ENCODE data around the gene WNT3A.

Gene WNT3A

GRCh38 chr1:228072658-228073043, 65.9 kb downstream of the WNT3A start:
- peaks cover 99% of the 10 kb centered on the region for H3K27me3 ChIP-seq (ENCODE audit: control insufficient read depth, insufficient read depth, low read length)
- no peaks in the 10 kb centered on the region for H3K36me3 ChIP-seq (ENCODE audit: control insufficient read depth, low read depth, low read length)
- no peak overlapping the region for H3K4me3 ChIP-seq (ENCODE audit: low read length)
- no peaks in the 10 kb centered on the region for H3K4me1 ChIP-seq (ENCODE audit: control insufficient read depth, low read depth, low read length)
- H3K27ac ChIP-seq (ENCODE audit: low read length), result no peak overlapping the region
- no peaks in the 10 kb centered on the region for H3K9me3 ChIP-seq (ENCODE audit: control insufficient read depth, low read depth, low read length)
- H3K9ac ChIP-seq (ENCODE audit: low read length), result no peak overlapping the region

- H3K27ac ChIP-seq (ENCODE audit: low read length), result no peak overlapping the region
- H3K4me3 ChIP-seq (ENCODE audit: low read length), result no peak overlapping the region
- no peak overlapping the region for H3K9ac ChIP-seq (ENCODE audit: low read length)
- no peaks in the 10 kb centered on the region for H3K4me1 ChIP-seq (ENCODE audit: control insufficient read depth, low read depth, low read length)
- no peaks in the 10 kb centered on the region for H3K36me3 ChIP-seq (ENCODE audit: control insufficient read depth, low read depth, low read length)
- H3K9me3 ChIP-seq (ENCODE audit: control insufficient read depth, low read depth, low read length), result no peaks in the 10 kb centered on the region
- H3K27me3 ChIP-seq (ENCODE audit: control insufficient read depth, insufficient read depth, low read length), result peaks cover 97% of the 10 kb centered on the region
Measured at GRCh38 chr1:228073061-228073856, 66.5 kb downstream of the WNT3A start.

- Histone ChIP-seq H3K4me3 (ENCODE audit: low read length) (no peak overlapping the region), H3K27ac (ENCODE audit: low read length) (no peak overlapping the region), H3K27me3 (ENCODE audit: control insufficient read depth, insufficient read depth, low read length) (peaks cover 89% of the 10 kb centered on the region)
Measured at GRCh38 chr1:228073857-228074545, 67.2 kb downstream of the WNT3A start.

GRCh38 chr1:228074954-228075730, 68.3 kb downstream of the WNT3A start:
- H3K27me3 ChIP-seq (ENCODE audit: control insufficient read depth, insufficient read depth, low read length), result peaks cover 78% of the 10 kb centered on the region
- no peaks in the 10 kb centered on the region for H3K36me3 ChIP-seq (ENCODE audit: control insufficient read depth, low read depth, low read length)
- H3K4me3 ChIP-seq (ENCODE audit: low read length), result no peak overlapping the region
- H3K4me1 ChIP-seq (ENCODE audit: control insufficient read depth, low read depth, low read length), result peaks cover 5% of the 10 kb centered on the region
- no peak overlapping the region for H3K27ac ChIP-seq (ENCODE audit: low read length)
- H3K9ac ChIP-seq (ENCODE audit: low read length), result no peak overlapping the region
- no peaks in the 10 kb centered on the region for H3K9me3 ChIP-seq (ENCODE audit: control insufficient read depth, low read depth, low read length)

More at GRCh38 chr1:228073857-228074545, 67.2 kb downstream of the WNT3A start:
- Histone ChIP-seq H3K36me3 (ENCODE audit: control insufficient read depth, low read depth, low read length) (no peaks in the 10 kb centered on the region), H3K9ac (ENCODE audit: low read length) (no peak overlapping the region), H3K9me3 (ENCODE audit: control insufficient read depth, low read depth, low read length) (no peaks in the 10 kb centered on the region), H3K4me1 (ENCODE audit: control insufficient read depth, low read depth, low read length) (peaks cover 4% of the 10 kb centered on the region)

DNA sequence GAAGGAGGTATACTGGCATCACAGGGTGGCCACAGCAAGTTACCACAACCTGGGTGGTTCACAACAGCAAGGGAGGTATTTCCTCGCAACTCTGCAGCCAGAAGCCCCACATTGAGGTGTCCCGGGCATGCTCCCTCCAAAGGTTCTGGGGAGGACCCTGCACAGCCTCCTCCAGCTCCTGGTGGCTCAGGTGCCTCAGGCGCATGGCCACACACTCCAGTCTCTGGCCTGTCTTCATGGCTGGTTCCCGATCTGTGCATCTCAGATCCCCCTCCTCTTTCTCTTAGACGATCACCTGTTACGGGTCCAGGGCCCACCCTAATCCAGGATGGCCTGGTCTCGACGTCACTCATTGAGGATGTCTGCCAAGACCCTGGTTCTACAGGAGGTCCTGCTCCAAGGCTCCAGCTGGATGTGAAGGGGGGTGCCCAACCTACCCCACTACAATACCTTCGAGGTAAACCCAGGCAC, 69.0 kb downstream of the WNT3A start:
- H3K9ac ChIP-seq (ENCODE audit: low read length), result no peak overlapping the region
- no peak overlapping the region for H3K4me3 ChIP-seq (ENCODE audit: low read length)
- H3K27ac ChIP-seq (ENCODE audit: low read length), result no peak overlapping the region
- H3K27me3 ChIP-seq (ENCODE audit: control insufficient read depth, insufficient read depth, low read length), result peaks cover 71% of the 10 kb centered on the region
- H3K36me3 ChIP-seq (ENCODE audit: control insufficient read depth, low read depth, low read length), result no peaks in the 10 kb centered on the region
- no peaks in the 10 kb centered on the region for H3K9me3 ChIP-seq (ENCODE audit: control insufficient read depth, low read depth, low read length)
- H3K4me1 ChIP-seq (ENCODE audit: control insufficient read depth, low read depth, low read length), result peaks cover 5% of the 10 kb centered on the region

DNA sequence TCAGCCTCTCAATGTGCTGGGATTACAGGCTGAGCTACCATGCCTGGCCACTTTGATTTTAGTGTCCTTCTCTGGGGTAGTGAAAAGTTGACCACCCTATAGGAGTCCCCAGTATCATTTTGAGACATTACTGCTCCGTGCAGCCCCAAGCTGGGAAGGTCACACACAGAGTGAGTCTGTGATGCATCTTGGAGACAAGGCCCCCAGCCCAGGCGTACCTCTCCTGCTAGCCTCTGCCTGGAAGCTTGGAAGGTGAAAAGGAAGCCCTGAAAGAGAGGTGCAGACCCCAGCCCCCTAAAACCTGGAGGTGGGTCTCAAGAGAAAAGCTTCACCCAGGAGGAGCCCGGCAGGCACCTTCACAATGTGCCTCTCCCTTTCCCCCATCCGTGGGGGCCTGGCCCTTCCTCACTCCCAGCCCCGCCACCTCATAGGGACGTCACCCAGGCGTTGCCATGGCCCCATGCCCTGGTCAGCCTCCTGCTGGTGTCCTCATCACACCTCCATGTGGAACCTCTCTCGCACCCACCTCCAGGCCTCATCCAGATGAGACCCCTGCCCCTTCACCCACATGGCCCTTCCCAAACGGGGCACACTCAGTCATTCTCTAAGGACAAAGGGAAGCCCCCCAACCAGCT, 70.1 kb downstream of the WNT3A start:
- Histone ChIP-seq H3K4me1 (ENCODE audit: control insufficient read depth, low read depth, low read length) (peaks cover 5% of the 10 kb centered on the region), H3K9me3 (ENCODE audit: control insufficient read depth, low read depth, low read length) (no peaks in the 10 kb centered on the region), H3K27ac (ENCODE audit: low read length) (no peak overlapping the region), H3K9ac (ENCODE audit: low read length) (no peak overlapping the region), H3K27me3 (ENCODE audit: control insufficient read depth, insufficient read depth, low read length) (peaks cover 60% of the 10 kb centered on the region), H3K4me3 (ENCODE audit: low read length) (no peak overlapping the region), H3K36me3 (ENCODE audit: control insufficient read depth, low read depth, low read length) (no peaks in the 10 kb centered on the region)

DNA sequence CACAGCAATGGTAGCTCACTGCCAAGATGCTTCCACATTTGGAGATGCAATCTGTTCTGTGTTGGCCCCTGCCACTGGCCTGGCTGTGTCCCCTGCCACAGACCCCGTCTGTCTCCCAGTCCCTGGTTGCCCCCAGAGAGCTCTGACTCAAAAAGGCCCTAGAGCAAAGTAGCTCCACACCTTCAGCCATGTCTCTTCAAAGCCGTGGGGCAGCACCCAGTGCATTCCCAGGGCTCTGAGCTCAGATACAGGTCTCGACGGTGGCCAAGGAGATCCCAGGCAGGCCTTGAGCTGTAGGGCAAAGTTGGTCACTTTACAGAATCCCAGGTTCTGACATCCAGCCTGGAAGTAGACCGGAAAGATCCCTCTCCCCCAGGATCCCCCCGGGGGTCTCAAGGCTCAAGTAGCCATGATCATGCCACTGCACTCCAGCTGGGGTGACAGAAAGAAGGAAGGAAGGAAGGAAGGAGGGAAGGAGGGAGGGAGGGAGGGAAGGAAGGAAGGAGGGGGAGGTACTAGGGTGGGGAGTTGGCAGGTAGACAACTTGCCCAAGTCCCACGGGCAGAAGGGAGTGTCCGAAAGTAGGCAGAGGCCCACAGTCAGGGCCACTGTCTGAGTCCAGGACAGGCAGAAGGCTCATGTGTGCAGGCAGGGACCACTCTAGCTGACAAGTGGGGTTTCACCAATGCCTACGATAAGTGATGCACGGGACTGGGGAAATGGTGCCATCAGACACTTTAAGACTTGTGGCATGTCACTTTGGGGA, 71.0 kb downstream of the WNT3A start:
- peaks cover 52% of the 10 kb centered on the region for H3K27me3 ChIP-seq (ENCODE audit: control insufficient read depth, insufficient read depth, low read length)
- H3K4me1 ChIP-seq (ENCODE audit: control insufficient read depth, low read depth, low read length), result peaks cover 5% of the 10 kb centered on the region
- H3K27ac ChIP-seq (ENCODE audit: low read length), result no peak overlapping the region
- no peaks in the 10 kb centered on the region for H3K9me3 ChIP-seq (ENCODE audit: control insufficient read depth, low read depth, low read length)
- H3K9ac ChIP-seq (ENCODE audit: low read length), result no peak overlapping the region
- H3K36me3 ChIP-seq (ENCODE audit: control insufficient read depth, low read depth, low read length), result no peaks in the 10 kb centered on the region
- no peak overlapping the region for H3K4me3 ChIP-seq (ENCODE audit: low read length)

DNA sequence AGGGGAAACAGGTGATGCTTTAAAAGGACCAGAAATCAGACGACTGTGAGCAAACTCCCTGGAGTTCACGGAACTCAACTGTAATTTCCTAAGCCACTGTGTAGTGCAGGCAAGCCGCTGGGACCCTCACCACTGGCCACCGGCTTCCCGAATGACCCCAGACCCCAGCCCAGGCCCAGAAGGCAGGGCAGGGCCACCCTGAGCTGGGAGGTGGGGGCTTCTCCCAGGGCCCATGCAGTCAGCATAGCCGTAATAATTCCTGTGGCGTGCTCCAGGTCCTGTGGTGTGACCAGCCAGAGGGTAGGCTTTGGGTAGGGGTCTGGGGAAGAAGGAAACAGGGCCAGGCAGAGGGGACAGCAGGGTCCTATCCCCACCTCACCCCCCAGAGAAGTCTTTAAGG, 72.2 kb downstream of the WNT3A start:
- Histone ChIP-seq H3K9me3 (ENCODE audit: control insufficient read depth, low read depth, low read length) (no peaks in the 10 kb centered on the region), H3K27me3 (ENCODE audit: control insufficient read depth, insufficient read depth, low read length) (peaks cover 39% of the 10 kb centered on the region), H3K4me3 (ENCODE audit: low read length) (no peak overlapping the region), H3K27ac (ENCODE audit: low read length) (no peak overlapping the region), H3K4me1 (ENCODE audit: control insufficient read depth, low read depth, low read length) (peaks cover 6% of the 10 kb centered on the region), H3K9ac (ENCODE audit: low read length) (no peak overlapping the region), H3K36me3 (ENCODE audit: control insufficient read depth, low read depth, low read length) (no peaks in the 10 kb centered on the region)

DNA sequence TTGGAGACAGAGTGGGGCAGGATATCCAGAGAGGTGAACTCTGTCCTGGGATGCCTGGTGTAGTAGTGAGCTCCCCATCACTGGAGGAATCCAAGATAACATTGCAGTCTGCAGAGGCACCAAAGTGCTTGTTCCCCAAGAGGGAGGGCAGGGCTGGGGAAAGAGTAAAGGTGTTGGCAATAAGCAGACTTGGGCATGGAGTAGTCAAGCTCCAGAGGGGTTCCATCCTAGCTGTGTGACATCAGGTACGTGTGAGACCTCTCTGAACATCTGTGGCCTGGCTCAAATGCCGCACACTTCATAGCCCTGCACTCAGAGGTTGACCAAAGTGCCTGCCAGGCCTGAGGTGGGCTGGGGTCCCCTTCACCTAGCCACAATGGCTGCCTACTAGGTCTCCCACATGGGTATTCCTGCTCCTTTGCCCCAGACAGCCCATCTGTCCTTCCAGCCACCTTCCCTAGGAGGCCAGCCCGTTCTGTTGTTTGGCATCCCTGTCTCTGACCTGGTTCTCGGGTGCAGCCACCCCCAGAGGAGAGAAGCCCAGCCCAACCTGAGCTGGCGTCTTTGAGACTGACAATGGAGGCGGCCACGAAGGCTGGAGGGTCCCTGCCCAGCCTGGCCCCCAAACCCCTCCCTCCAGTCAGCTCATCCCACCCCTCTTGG, 72.9 kb downstream of the WNT3A start:
- Histone ChIP-seq H3K36me3 (ENCODE audit: control insufficient read depth, low read depth, low read length) (no peaks in the 10 kb centered on the region), H3K4me1 (ENCODE audit: control insufficient read depth, low read depth, low read length) (peaks cover 13% of the 10 kb centered on the region), H3K4me3 (ENCODE audit: low read length) (no peak overlapping the region)

DNA sequence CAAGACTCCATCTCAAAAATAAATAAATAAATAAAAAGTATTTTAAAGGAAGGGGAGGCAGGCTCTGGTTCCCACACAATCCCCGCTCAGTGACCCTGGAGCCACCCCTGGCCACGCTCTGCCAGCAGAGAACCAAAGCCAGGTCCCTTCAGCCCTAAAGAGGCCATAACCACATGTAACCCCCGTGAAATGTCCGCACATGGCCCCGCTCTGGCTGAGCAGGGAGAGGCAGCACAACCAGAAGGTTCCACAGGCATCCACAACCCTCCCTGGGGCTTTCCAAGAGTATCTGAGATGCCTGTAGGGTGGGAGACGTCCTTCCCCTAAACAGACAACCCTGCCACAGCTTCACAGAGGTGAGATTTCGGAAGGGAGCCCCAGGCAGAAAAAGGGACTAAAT, 74.3 kb downstream of the WNT3A start:
- Histone ChIP-seq H3K36me3 (ENCODE audit: control insufficient read depth, low read depth, low read length) (no peaks in the 10 kb centered on the region), H3K27me3 (ENCODE audit: control insufficient read depth, insufficient read depth, low read length) (peaks cover 18% of the 10 kb centered on the region), H3K27ac (ENCODE audit: low read length) (no peak overlapping the region), H3K4me1 (ENCODE audit: control insufficient read depth, low read depth, low read length) (peaks cover 17% of the 10 kb centered on the region), H3K9ac (ENCODE audit: low read length) (no peak overlapping the region), H3K4me3 (ENCODE audit: low read length) (peak overlapping the region; percentile 86), H3K9me3 (ENCODE audit: control insufficient read depth, low read depth, low read length) (no peaks in the 10 kb centered on the region)

More for the DNA sequence above, 72.9 kb downstream of the WNT3A start:
- no peak overlapping the region for H3K9ac ChIP-seq (ENCODE audit: low read length)
- H3K9me3 ChIP-seq (ENCODE audit: control insufficient read depth, low read depth, low read length), result no peaks in the 10 kb centered on the region
- H3K27ac ChIP-seq (ENCODE audit: low read length), result no peak overlapping the region
- H3K27me3 ChIP-seq (ENCODE audit: control insufficient read depth, insufficient read depth, low read length), result peaks cover 32% of the 10 kb centered on the region

Measured in iPS-18a (cell line).